ENCODE data around the gene CMSS1.

CMSS1 gene

DNA sequence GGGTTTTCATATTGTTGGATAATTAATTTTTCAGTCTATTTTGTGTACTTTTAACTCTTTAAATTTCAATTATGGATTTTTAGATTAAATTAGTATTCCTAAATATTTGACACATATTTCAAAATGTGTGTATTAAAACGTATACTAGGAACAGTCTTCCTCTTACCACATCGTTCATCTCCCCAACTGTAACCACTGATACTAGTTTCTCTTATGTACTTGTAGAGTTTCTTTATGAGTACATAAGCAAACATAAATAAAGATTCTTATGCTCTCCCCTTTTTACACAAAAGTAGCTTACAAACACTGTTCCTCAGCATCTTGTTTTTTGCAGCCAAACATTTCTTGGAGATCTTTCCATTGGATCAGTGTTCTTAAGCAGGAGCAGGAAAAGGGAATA lies 45.9 kb downstream of the CMSS1 start:
- H3K4me3 ChIP-seq (replicated peaks; ENCODE audit: low read depth, low read length): no peak overlapping the region
- TF ChIP-seq, protein P1, sequence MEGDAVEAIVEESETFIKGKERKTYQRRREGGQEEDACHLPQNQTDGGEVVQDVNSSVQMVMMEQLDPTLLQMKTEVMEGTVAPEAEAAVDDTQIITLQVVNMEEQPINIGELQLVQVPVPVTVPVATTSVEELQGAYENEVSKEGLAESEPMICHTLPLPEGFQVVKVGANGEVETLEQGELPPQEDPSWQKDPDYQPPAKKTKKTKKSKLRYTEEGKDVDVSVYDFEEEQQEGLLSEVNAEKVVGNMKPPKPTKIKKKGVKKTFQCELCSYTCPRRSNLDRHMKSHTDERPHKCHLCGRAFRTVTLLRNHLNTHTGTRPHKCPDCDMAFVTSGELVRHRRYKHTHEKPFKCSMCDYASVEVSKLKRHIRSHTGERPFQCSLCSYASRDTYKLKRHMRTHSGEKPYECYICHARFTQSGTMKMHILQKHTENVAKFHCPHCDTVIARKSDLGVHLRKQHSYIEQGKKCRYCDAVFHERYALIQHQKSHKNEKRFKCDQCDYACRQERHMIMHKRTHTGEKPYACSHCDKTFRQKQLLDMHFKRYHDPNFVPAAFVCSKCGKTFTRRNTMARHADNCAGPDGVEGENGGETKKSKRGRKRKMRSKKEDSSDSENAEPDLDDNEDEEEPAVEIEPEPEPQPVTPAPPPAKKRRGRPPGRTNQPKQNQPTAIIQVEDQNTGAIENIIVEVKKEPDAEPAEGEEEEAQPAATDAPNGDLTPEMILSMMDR (IDR thresholded peaks at IDR 0.05; ENCODE audit: low read depth, low read length, missing control alignments): no peak
- no peak for DNase-seq (ENCODE audit: extremely low read depth, low read depth)

DNA sequence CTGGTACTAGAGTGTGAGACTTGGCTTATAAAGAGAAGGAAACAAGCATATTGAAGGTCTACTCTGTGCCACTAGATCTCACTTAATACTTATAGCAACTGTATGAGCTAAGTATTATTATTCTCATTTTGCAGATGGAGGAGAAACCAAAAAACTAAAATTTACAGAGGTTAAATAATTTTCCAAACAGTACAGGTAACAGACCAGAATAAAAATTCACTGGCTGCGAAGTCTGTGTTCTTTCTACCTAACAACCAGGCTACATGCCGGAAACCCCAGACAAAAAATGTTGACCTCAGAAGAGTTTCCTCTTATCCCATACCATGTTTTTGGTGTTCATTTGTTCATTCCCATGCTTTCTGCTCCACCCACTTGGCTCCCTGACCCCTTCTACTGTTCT lies 46.6 kb downstream of the CMSS1 start:
- TF ChIP-seq, protein P1 (IDR thresholded peaks at IDR 0.05; ENCODE audit: low read depth, low read length, missing control alignments): no peak
- no peak for DNase-seq (ENCODE audit: extremely low read depth, low read depth)

DNA sequence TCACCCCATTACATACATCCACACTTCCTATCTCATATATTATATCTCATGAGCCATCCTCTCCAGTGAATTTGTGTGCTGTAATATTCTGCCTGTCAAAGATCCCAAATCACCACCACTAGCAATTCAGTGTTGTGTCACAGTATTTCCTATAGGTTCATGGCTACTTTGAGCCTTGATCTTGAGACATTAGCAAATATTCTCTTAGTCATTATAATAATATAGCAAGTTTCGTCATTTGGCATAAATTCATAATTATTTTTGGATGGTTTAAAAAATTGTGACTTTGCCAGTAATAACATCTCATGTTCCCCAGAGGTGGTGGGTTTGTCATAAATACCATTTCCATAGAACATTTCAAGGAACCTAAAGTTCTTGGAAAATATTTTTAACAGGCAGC lies 47.7 kb downstream of the CMSS1 start:
- TF ChIP-seq, protein P1 (IDR thresholded peaks at IDR 0.05; ENCODE audit: low read depth, low read length, missing control alignments): no peak
- H3K4me3 ChIP-seq (replicated peaks; ENCODE audit: low read depth, low read length): no peak overlapping the region
- no peak for DNase-seq (ENCODE audit: extremely low read depth, low read depth)

More for the DNA sequence above, 46.6 kb downstream of the CMSS1 start:
- no peak overlapping the region for H3K4me3 ChIP-seq (replicated peaks; ENCODE audit: low read depth, low read length)

DNA sequence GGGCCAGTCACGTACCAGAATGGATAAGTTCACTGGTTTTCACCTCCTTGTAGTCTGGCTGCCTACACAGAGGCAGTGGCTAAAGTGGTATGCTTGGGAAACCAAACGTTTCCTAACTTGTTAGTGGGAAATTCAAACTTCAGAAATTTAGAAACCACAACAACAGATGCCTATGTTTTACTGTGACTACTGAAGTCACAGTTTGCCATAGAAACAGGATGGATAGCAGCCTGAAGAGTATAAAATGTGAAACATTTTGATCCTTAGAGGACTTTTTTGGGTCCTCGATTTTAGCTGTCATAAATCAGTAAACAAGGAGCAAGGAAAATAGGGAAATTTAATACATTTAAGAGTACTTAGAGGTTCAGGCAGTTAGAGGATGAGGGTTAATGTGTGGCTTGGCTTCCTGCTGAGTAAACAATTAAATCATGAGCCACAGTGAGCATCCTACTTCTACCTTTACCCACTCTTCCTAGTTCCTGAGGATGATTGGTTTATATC lies 48.6 kb downstream of the CMSS1 start:
- TF ChIP-seq, protein P1 (IDR thresholded peaks at IDR 0.05; ENCODE audit: low read depth, low read length, missing control alignments): no peak
- peak; percentile 57 for DNase-seq (ENCODE audit: extremely low read depth, low read depth)
- no peak overlapping the region for H3K4me3 ChIP-seq (replicated peaks; ENCODE audit: low read depth, low read length)

DNA sequence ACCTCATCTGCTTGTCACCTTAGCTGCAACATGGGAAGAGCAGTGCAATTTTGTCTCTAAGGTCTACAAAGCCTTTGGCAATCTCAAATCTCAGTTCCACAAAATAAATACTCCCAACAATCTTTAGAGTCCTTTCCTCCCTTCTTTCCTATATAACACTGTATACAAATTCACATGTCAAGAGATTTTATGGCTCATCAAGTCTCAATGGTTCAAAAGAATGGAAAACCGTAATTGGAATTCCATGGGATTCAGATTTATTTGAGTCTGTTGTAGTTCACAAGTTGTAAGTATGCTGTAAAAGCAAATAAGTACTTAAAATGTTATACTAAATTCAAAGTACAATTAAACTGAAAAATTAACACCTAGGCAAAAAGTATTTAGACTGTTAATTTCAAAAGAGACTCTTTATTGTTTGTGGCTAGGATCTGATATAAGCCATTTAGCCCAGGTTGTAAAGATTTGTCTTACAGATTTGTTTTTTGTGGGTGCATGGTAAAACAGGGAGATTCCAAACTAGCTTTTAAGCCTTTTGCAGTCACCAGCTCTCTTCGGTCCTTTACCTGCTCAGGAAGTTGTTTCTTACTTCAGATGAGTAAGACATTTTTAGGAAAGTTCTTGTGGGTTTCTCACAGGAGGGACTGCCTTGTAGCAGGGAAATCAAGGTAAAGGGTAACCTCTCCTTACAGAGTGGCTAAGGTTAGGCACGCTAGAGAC lies 50.1 kb downstream of the CMSS1 start:
- TF ChIP-seq, protein P1 (IDR thresholded peaks at IDR 0.05; ENCODE audit: low read depth, low read length, missing control alignments): no peak
- no peak overlapping the region for H3K4me3 ChIP-seq (replicated peaks; ENCODE audit: low read depth, low read length)
- no peak for DNase-seq (ENCODE audit: extremely low read depth, low read depth)

DNA sequence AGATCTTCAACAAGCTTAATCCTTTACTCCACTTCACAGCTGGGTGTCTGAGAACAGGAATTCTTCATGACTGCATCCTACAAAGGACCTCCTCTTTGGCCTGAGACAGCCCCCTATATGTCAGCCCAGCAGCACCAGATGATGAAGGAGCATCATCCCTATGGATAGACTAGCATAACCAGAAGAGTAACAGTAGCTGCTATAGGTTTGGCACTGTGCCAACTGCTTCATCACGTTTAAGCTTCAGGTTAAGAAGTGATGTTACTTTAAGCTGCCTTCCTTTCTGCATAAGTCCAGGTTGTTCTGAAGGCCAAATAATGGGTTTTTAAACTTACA lies 50.6 kb downstream of the CMSS1 start:
- no peak for DNase-seq (ENCODE audit: extremely low read depth, low read depth)
- no peak overlapping the region for H3K4me3 ChIP-seq (replicated peaks; ENCODE audit: low read depth, low read length)
- TF ChIP-seq, protein P1 (IDR thresholded peaks at IDR 0.05; ENCODE audit: low read depth, low read length, missing control alignments): no peak

DNA sequence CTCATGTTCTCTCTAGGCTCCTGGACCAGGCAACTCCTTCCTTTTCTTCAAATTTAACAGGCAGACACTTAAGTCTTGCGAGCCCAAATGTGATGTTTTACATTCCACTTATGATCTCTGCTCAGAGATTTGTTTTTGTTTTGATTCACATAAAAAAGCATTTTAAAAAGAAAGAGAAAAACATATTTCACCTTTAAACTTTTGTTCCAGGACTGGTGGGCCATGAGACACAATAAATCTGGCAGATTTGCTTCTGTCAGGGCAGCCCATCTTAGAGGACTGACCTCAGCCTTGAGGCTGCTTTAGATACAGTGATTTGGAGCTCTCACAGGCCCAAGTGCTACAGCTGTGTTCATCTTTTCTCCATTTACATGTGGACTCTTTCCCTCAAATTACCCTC lies 52.0 kb downstream of the CMSS1 start:
- no peak overlapping the region for H3K4me3 ChIP-seq (replicated peaks; ENCODE audit: low read depth, low read length)
- TF ChIP-seq, protein P1 (IDR thresholded peaks at IDR 0.05; ENCODE audit: low read depth, low read length, missing control alignments): no peak
- no peak for DNase-seq (ENCODE audit: extremely low read depth, low read depth)
